HG03025 (cell line): Measurements from ENCODE around the gene ACSS3.
"Not testable (repeated sequence)": the region's sequence is repeated elsewhere in the genome, so short reads cannot be mapped to it uniquely, and the experiment has no call there.

Source experiments
- ATAC-seq: cut with Tn5 transposase; IDR thresholded peaks from one replicate; pipeline ENCODE4 v1.9.1; 2021; ENCODE audit warnings: mild to moderate bottlenecking, moderate library complexity; ENCODE audit not compliant: unreplicated experiment, low FRiP score

ACSS3 gene, protein sequence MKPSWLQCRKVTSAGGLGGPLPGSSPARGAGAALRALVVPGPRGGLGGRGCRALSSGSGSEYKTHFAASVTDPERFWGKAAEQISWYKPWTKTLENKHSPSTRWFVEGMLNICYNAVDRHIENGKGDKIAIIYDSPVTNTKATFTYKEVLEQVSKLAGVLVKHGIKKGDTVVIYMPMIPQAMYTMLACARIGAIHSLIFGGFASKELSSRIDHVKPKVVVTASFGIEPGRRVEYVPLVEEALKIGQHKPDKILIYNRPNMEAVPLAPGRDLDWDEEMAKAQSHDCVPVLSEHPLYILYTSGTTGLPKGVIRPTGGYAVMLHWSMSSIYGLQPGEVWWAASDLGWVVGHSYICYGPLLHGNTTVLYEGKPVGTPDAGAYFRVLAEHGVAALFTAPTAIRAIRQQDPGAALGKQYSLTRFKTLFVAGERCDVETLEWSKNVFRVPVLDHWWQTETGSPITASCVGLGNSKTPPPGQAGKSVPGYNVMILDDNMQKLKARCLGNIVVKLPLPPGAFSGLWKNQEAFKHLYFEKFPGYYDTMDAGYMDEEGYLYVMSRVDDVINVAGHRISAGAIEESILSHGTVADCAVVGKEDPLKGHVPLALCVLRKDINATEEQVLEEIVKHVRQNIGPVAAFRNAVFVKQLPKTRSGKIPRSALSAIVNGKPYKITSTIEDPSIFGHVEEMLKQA

DNA sequence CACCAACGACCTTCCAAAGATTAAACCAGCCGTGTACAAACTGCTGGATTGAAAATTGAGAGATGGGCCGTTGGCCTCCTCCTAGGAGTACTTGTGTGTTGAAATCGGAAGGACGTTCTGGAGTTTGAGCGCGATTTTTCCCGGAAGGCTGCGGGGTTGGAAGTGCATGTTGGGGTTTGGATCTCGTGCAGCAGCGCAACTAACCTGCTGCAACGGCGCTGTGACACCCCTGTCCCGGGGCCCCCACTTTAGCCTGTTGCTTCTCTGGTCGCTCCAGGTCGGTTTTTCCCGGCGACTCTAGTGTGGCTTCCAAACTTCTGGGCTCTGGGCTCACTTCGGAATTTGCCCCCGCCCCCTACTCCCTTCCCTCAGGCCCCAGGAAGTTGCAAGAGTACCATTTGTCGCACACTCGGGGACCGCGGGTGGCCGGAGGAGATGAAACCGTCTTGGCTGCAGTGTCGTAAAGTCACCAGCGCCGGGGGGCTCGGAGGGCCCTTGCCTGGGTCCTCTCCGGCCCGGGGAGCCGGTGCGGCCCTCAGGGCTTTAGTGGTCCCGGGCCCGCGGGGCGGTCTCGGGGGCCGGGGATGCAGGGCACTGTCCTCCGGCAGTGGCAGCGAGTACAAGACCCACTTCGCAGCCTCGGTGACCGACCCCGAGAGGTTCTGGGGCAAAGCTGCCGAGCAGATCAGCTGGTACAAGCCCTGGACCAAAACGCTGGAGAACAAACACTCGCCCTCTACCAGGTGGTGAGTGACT is at the start of gene ACSS3:
Gene ACSS3, plus strand, starts transcription at position 394 of the 756 bp plus-strand sequence. Its CDS starts 42 bp downstream, at position 436.
- no peak for ATAC-seq

- ATAC-seq = no peak
Measured at GRCh38 chr12:81034926-81035325, 43.0 kb upstream of the ACSS3 start.

- no peak for ATAC-seq
Measured at GRCh38 chr12:81039231-81039630, 38.6 kb upstream of the ACSS3 start.

- ATAC-seq = no peak
Measured at GRCh38 chr12:81043979-81044740, 33.7 kb upstream of the ACSS3 start.

DNA sequence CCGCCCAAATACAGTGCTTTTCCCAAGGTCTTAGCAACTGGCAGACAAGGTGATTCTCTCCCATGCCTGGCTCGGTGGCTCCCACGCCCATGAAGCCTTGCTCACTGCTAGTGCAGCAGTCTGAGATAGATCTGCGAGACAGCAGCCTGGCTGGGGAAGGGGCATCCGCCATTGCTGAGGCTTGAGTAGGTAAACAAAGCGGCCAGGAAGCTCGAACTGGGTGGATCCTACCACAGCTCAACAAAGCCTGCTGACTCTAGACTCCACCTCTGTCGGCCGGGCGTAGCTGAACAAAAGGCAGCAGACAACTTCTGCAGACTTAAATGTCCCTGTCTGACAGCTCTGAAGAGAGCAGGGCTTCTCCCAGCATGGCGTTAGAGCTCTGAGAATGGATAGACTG is 12.9 kb upstream of the ACSS3 start:
- not testable (repeated sequence) for ATAC-seq

GRCh38 chr12:81070846-81071245 is 7.0 kb upstream of the ACSS3 start:
- no peak for ATAC-seq

- ATAC-seq = no peak
Measured at GRCh38 chr12:81075539-81075938, 2.3 kb upstream of the ACSS3 start.

DNA sequence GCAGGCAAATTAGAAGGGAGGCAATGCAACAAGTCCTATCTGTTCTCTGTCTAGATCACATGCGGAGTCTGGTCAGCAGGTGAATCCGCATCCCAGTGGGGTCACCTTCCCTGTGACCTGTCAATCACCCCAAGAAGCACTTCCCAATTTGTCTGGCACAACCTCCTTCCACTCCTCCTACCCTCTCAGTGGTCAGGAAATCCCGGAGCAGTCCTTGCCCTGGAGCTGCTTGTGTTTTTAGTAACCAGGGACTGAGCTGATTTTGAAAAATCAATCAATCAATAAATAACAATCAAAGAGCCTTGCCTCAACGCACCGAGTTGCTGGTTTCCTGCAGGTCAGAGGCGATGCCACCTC is 572 bp upstream of the ACSS3 start:
- no peak for ATAC-seq

GRCh38 chr12:81078469-81079196 is 754 bp downstream of the ACSS3 start:
- no peak for ATAC-seq

DNA sequence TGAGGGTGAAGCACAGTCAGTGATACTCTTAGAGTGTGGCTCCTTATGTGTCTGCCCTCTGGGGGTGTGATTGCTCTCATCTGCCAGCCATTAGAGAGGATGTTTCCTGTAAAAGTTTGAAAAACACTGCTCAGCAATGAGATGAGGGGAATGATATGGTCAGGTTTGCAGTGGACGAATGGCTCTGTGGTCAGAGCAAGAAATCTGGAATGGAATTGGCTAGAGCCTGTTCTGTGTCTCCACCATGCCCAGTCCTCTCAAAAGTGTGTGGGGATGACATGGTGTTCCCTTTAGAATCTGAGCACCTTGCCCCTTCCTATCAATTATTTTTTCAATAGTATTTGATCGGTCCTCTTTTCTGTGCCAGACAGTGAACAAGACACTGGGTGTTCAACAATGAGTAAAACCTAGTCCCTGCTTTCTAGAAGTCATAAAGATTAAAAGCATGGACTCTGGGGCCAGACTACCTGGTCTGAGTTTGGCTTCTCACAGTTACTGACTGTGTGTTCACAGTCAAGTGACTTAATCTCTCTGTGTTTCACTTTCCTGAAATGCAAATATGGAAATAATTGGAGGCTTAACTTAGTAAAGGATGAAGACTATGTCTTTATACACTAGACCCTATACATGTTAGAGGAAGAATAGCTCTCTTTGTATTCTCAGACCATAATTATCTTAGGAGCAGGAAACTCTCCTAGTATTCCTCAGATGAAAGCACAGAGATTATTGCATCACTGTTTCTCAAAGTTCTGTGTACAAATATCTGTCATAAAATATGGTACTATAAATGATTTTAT is 1.6 kb downstream of the ACSS3 start:
- no peak for ATAC-seq

DNA sequence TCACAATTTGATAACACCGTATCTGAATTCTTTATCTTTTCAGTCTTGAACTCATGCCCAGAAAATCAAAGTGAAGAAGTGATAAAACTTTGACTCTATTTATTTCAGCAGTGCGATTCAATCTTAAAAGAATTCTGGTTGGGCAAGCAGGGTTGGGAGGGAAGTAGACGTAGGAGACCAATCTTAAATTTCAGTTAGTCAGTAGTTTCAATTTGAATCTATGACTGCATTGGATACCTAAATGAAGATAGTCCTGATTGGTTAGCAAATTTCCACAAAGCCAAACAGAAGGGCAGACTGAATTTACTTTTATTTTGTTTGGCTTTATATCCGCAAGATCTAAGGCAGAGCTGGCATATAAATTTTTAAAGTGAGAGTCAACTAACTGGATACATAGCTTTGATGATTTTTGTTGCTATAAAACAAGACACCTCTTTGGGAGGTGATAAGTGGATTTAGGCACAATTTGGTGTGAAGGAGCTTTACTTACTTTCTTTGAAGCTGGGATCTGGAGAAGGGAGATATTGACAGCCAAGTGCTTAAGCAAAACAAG is 2.6 kb downstream of the ACSS3 start:
- no peak for ATAC-seq

DNA sequence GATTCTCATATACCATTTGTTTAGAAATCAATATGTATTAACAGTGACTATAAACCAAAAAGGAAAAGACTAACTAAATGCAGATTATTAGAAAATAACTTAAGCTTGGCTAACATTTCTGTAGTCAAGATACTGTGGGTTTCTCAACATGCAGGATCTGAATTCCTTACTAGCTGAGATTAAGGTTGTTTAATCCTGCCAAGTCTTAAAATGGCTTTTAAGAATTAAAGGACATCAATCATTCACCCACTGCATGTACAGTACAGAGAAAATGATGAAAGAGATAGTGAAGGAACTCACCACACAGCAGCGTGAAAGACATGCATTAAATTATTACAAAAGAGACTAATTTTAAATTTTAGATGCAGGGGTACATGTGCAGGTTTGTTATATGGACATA is 3.8 kb downstream of the ACSS3 start:
- no peak for ATAC-seq

DNA sequence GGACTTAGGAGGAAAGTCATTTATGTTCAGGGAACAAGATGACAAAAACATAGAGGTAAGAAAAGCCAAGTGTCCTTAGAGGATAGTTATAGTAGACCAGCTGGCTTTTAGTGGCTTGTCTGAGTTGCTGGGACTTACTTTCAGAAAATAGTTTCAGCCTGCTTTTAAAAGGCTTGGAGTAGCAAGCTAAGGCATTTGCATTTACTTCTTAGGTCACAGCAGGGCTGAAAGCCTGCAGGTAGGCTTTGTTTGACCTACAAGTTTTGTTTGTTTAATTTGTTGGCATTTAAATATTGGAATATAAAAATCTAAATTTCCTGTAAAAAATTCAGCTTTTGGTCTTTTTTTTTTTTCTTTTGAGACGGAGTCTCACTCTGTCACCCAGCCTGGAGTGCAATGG is 5.1 kb downstream of the ACSS3 start:
- ATAC-seq = no peak

- no peak for ATAC-seq
Measured at GRCh38 chr12:81083906-81084513, 6.1 kb downstream of the ACSS3 start.

- ATAC-seq = no peak
Measured at GRCh38 chr12:81084811-81085350, 7.0 kb downstream of the ACSS3 start.

DNA sequence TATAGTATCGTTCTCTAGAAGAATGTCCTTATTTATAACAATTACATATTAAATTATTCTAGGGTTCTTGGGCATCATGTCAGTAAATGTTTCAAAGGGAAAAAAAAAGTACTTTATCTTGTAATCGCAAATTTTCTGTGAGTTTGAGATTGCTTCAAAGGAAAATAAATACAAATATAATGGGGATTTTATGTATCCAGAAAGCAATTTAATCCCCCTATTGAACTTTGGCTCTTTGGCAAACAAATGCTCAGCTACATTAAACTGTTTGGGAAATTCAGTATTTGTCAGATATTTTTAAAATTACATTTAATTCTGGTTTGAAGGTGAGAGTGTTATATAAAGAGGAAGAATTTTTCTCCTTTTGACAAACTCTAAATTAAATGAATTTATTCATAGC is 8.0 kb downstream of the ACSS3 start:
- ATAC-seq = no peak

DNA sequence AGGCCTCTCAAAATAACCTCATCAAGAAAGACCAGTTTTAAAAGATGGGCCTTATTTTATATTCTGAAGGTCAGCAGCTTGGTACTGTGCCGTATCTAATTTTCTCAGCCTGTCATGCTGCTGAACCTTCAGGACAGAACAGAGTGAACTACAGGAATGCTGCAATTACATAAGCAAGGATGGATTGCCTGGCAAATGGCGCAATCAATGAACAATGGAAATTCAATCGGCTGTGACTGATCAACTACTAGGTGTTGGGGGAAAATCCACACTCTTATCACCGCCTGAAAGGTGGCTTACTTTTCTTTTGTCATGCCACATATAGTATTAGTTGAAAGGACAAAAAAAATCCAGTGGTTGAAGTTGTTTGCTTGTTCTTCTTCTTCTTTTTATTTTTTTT is 8.5 kb downstream of the ACSS3 start:
- no peak for ATAC-seq

DNA sequence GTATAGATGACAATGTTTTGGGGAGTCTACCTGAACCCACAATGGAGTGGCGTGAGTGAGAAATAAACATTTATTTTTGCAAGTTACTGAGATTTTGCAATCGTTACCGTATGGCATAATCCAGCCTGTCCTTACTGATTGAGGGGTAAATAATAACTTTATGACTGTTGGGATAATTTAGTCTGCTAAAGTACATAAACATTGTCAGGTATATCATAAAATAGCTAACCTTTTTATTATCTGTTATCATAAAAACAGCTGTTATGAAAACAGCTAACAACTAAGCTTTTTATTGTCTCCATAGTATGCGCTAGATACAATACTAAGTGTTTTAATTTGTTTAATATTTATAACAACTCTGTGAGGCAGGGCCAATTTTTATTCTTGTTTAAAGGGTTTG is 10.3 kb downstream of the ACSS3 start:
- no peak for ATAC-seq
